DOHH2 (cell line): ENCODE data around the gene MCUR1.
"Not testable (repeated sequence)": the region's sequence is repeated elsewhere in the genome, so short reads cannot be mapped to it uniquely, and the experiment has no call there.

ENCODE experiments used
- EZH2phosphoT487 ChIP-seq: fragments of 200-600 bp; sonication (generic); IDR thresholded peaks from 2 replicates; pipeline ENCODE4 v1.6.1; 2017; ENCODE audit warnings: borderline replicate concordance, mild to moderate bottlenecking, antibody characterized with exemption, low read length, moderate library complexity, mixed read lengths
- TF ChIP-seq, protein P1 (sequence below): fragments of 200-600 bp; sonication (generic); IDR thresholded peaks from one replicate; pipeline ENCODE4 v1.5.1; 2014; ENCODE audit warnings: antibody characterized with exemption, mild to moderate bottlenecking, low read depth, low read length; ENCODE audit not compliant: poor library complexity, severe bottlenecking

DNA sequence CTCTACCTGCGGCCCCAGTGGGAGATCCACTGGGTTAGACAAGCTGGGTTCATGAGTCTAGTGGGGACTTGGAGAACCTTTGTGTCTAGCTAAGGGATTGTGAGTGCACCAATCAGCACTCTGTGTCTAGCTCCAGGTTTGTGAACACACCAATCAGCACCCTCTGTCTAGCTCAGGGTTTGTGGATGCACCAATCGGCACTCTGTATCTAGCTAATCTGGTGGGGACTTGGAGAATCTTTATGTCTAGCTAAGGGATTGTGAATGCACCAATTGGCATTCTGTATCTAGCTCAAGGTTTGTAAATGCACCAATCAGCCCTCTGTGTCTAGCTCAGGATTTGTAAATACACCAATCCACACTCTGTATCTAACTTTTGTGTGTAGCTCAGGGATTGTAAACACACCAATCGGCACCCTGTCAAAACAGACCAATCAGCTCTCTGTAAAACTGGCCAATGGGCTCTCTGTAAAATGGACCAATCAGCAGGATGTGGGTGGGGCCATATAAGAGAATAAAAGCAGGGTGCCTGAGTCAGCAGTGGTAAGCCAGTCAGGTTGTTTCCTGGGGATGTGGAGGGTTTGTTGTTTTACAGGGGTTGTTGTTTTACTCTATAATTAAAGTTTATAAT is 46.3 kb upstream of the MCUR1 start:
- TF ChIP-seq, protein P1, sequence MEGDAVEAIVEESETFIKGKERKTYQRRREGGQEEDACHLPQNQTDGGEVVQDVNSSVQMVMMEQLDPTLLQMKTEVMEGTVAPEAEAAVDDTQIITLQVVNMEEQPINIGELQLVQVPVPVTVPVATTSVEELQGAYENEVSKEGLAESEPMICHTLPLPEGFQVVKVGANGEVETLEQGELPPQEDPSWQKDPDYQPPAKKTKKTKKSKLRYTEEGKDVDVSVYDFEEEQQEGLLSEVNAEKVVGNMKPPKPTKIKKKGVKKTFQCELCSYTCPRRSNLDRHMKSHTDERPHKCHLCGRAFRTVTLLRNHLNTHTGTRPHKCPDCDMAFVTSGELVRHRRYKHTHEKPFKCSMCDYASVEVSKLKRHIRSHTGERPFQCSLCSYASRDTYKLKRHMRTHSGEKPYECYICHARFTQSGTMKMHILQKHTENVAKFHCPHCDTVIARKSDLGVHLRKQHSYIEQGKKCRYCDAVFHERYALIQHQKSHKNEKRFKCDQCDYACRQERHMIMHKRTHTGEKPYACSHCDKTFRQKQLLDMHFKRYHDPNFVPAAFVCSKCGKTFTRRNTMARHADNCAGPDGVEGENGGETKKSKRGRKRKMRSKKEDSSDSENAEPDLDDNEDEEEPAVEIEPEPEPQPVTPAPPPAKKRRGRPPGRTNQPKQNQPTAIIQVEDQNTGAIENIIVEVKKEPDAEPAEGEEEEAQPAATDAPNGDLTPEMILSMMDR = not testable (repeated sequence)
- not testable (repeated sequence) for TF ChIP-seq EZH2phosphoT487
